OCI-M2 (cell line): ENCODE data around the gene SPATC1L.
"Not testable (repeated sequence)": the region's sequence is repeated elsewhere in the genome, so short reads cannot be mapped to it uniquely, and the experiment has no call there.

Experiments
- DNase-seq: peaks from one replicate; lab custom pipeline; 2025; ENCODE audit not compliant: unreplicated experiment; lab: John Stamatoyannopoulos, UW

Gene SPATC1L

GRCh38 chr21:46200877-46201803, 16.9 kb upstream of the SPATC1L start:
- DNase-seq, result not testable (repeated sequence)

DNA sequence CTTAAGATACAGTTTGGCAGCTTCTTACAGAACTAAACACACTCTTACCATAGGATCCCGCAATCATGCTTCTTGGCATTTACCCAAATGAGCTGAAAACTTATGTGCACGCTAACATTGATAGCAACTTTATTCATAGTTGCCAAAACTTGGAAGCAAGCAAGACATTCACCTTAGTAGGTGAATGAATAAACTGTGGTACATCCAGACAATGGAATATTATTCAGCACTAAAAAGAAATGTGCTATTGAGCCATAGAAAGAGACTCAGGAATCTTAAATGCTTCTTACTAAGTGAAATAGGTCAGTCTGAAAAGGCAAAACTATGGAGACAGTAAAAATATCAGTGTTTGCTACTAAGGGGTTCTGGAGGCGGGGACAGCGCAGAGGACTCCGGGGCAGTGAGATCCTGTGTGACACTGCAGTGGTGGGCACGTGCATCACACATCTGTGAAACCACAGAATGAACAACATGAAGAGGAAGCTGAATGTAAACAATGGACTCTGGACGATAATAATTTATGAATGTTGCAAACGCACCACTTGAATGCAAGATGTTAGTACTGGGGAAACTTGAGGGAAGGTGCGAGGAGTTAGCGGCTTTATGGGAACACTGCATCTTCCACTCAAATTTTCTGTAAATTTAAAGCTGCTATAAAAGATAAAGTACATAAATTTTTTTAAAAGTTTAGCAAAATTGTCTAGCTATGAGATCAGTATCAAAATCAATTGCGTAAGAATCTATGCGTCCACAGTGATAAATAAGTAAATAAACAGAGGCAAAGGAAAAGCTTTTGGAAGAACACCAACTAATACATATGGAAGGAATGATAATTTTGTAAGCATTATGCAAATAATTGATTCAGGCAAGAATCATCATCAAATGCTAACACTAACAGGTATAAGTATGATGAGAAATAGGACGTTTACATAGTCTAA, 15.4 kb upstream of the SPATC1L start:
- DNase-seq, result no peak

DNA sequence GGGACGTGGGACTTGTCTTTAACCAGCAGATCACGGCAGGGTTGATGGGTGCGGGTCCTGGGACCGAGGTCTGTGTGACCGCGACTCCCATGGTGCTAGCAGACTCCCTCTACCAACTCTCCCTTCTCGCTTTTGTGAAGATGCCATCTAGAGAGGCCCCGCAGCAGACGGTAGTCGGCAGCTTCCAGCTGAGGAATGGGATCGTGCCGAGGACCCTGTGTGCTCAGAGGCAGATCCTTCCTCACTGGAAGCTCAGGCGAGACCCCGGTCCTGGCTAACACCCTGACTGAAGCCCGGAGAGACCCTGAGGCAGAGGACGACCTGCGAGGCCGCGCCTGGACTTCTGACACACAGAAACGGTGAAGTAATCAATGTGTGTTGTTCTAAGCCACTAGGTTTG, 12.5 kb upstream of the SPATC1L start:
- DNase-seq, result no peak

DNA sequence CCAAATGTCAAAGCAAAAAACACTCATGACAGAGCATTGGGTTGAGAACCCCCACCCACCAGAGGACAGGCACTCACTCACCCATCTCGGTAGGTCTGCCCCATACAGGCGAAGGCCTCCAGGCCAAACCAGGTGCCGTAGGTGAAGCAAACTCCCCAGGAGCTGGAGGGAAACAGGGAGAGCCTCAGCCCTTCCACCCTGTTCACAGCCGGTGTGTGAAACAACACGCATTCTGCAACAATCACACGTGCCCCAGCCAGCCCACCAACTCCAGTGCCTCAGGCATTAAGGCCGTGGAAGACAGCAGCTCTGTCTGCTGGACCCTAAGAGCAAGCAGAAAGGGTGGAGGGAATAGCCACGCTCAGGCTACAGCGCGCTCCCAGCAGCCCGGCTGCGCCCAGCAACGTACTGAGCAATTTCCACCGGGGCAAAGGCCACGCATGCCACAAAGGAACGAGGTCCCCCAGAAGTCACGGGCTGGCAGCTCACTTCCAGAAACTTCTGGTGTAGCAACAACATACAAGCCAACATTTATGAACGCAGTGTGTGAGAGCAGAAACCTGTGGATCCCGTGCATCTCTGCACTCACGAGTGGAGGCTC, 11.4 kb upstream of the SPATC1L start:
- DNase-seq, result no peak

DNA sequence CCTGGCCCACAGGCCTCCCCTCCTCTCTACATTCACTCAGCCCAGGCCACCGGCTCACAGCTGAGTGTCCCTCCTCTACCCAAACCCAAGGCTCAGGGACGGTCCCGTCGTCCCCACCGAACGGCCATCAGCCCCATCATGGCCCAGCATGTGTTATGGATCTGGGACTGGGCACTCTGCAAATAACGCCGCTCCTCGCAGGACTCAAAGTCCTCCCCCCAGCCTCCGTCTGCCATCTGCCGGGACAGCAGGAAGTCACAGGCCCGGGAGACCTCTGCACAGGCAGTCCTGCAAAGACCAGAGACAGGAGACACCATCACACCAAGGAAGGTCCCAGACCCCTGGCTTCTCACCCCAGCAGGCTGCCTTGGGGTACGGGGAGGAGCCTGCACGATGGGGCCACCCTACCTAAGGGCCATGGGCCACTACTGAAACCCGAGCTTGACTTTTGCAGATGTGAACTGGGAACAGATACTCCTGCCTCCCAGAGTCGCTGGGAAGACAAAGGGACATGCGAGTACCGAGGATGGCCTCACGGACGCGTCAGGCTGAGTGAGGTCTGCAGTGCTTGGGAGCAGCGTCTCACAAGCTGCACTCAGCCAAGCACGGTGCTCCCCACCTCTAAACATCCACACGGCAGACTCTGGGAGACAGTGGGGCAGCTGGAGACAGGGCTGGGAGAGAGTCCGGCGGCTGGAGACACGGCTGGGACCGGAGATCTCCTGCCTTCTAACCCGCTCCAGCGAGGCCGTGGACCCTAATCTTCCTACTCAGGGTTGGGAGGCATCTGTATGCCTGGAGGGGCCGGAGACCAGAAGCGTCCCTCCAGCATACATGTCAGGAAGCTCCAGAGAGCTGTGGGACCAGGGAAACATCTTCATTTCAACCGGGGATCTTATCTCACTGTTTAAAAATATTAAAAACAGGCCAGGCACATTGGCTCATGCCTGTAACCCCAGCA, 10.4 kb upstream of the SPATC1L start:
- no peak for DNase-seq

DNA sequence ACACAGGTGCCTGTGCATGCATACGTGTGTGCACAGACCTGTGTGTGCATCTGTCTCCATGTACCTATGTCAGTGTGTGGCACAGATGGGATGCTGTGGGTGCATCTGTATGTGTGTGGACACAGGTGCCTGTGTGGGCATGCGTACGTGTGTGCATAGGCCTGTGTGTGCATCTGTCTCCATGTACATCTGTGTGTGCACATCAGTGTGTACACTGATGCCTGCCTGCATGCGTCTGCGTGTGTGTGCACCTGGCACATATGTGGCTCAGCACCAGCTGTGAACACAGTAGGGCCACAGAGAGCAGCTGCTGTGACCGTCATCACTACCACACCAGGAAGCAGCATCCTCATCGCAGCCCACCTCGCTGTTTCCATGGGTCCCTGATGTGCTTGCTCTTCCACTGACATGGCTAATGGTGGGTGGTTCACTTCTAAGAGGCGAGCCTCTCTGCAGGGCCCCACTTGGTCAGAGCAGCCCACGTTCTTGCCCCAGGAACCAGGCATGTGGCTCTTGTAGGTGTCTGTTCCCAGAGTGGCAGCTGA, 9.6 kb upstream of the SPATC1L start:
- no peak for DNase-seq

DNA sequence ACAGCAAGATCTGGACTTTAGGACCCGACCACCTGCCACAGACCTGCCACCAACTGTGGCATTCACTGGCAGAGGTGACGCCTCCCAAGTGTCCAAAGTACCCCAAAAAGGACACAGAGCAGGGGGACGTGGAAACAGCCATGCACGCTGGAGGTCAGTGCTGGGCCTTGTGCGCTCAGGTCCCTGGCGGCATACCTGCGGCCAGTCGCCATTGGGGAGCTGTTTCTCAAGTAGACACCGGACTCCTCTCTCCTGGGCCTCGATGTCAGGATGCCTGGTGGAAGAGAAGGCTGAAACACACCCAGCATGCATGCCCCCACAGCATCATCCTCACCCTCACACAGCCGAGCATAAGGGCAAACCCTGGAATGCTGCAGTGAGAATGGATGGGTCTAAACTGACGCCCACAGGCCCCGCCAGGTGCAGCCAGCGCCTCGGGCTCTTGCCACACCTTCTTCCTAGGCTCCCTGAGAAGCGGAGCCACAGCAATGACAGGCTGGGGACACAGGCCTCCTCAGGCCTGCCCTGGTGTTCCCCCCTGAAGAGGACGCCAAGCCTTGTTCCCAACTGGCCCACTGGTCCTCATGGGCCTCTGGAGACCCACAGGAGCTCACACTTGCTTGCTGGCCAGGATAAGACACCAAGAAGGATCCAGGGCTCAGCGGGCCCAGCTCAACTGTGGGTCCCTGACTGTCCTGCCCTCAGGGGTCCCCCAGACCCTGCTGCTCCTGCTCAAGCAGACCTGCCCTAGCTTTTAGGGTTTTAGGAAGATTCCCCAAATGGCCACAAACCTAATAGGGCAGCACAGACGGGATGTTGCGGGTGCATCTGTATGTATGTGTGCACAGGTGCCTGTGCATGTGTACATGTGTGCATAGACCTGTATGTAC, 7.7 kb upstream of the SPATC1L start:
- DNase-seq, result no peak

DNA sequence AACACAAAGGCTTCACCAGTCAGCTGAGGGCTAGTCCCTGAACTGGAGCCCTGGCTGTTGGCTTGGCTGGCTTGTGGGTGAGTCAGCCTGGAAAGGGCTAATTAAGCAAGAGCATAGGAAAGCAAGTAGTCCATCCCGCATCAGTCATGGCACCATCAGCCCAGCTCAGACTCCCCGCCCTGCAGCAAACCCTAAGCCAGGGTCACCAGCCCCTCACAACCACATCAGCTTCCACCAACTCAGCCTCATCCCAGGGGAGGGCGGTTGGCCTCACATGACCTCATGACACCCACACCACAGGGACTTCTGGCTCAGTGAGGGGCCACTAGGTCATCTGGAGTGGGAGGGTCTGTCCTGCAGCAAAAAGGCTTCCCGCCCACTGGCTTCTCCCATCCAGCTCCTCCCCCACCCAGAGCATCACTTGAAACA, 7.0 kb upstream of the SPATC1L start:
- no peak for DNase-seq

DNA sequence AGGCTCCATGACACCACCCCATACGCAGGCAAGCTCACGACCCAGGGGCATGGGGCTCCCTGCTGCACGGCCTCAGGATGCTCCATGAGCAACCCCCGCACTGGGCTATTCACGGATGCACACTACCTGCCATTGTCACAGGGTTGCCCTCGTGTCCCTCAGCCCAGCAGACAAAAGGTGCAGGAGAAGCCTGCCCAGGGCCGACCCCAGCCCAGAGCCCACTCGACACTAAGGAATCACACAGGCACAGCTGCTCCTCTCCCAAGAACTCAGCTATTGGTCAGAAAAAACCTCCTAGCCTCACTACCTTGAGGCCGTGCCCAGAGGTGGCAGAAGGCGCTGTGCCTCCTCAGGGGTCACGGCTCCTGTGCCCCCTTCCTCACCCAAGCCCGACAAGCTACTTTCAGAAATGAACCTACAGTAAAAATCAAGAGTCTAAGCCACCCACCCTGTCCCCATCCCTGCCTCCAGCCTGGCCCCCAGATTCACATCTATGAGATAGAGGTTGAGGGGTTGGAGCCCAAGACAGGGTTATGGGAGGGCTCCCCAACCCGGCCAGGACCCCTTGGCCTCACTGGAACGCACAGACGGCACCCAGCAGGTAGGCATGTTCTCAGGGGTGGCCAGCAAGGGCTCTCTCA, 6.4 kb upstream of the SPATC1L start:
- no peak for DNase-seq

DNA sequence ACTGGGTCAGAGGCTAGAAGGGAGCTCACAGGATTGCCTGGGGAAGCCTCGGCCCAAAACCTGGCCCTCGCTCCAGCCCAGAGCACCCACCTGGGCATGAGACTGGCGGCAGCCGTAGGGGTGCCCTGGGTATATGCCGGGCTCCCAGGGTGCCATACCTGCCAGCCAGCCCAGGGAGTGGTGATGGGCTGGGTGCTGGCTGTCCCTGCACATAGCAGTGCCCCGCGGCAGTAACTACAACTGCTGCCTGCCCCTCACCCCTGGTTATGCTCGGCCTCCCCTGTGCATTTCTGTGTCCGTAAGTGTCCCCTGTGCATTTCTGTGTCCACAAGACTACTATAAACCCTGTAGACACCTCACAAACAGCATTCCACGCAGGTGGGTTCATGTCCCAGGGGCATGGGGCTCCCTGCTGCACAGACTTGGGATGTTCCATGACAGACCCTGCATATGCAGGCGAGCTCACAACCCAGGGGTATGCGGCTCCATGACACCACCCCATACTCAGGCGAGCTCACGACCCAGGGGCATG, 5.8 kb upstream of the SPATC1L start:
- no peak for DNase-seq

DNA sequence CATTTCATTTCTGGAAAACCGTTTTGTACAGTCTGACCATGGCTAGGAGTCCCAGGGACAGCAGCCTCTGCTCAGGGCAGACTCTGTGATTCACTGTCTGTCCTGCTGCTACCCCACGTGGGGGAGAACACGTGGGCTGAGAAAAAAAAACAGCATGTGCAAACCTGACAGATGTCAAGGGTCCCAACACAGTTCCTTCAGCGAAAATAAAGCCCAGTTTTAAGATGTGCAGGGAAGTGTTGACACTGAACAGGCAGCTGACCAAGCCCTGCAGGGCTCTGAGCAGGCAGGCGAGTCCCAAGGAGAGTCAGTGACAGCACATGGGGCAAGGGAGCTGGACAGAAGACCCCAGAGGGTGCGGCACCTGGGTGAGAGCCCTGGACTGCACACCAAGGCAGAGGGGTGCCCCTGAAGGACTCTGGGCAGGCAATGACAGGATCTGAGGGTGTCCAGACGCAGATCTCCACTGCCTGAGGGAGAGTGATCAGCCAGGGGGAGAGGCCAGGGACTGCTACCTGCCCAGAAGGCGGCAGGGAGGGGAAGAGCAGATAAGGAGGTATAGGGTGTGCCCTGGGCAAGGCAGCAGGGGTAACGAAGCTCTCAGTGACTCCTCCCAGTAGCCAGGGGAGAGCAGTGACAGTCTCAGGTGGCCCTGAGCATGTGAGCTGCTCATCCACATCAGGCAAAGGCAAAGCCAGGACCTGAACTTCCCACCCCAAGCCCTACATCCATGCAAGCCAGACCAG, 5.1 kb upstream of the SPATC1L start:
- no peak for DNase-seq

DNA sequence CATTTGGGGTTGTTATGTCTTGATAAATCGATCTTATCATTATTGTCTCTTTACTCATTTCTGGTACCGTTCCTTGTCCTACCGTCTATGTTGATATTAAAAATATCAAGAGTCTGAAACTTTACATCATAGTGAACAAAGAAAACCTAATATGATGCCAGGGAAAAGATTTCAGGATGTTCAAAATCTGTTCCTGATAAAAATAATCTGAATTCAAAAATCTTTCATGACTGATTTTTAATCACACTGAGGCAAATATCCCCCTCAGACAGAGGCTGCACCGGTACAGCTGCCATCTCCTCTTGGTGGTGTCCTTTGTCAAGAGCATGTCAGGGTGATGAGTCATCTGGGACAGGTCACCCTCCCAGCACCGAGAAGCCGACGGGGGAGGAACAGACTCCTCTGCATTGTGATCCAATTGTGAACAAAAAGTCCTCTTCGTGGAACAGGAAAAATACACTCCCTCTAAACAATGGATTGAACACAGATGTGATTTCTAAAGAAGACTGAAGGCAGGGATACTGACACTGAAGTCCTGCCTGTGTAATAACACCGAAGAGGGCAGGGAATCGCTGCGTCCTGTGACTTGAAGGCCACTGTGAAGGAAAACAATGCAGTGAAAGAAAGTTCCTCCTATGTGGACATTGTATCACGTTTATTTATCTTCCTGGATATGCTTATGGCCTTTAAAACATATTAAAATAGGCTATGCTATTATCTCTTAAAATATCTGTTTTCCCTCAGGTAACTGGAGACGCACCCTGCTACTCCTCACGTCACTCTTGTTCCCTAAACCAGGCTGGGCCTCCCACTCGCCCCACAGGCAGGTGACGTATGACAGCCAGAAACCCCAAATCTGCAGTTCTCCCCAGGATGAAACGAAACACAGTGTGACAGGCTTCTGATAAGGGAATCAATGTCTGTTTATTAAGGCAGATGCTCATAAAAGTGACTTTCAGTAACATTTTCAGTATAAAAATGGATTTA, 4.3 kb upstream of the SPATC1L start:
- peak; percentile 73 for DNase-seq

GRCh38 chr21:46187814-46188213, 3.6 kb upstream of the SPATC1L start:
- DNase-seq, result no peak

DNA sequence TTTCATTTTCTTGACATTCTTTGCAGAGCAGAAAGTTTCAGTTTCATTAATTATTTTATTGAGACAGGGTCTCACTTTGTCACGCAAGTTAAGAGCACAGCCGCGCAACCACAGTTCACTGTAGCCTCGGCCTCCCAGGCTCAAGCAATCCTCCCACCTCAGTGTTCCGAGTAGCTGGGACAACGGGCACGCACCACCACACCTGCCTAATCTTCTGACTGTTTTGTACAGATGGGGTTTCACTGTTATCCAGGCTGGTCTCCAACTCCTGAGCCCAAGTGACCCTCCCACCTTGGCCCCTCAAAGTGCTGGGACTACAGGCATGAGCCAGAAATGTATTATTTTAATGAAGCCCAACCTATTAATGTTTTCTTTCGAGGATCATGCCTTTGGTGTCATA, 3.0 kb upstream of the SPATC1L start:
- DNase-seq, result no peak

DNA sequence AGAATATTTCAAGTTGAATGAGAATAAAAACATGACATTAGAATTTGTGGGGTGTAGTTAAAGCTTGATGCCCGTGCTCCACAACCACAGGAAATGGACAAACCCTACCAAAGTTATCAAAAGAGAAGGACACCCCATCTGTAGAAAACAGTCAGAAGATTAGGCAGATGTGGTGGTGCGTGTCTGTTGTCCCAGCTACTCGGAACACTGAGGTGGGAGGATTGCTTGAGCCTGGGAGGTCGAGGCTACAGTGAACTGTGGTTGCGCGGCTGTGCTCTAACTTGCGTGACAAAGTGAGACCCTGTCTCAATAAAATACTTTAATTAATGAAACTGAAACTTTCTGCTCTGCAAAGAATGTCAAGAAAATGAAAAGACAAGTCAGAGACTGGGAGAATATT, 1.5 kb upstream of the SPATC1L start:
- DNase-seq, result no peak
